ENCODE data around the gene CSE1L.
"Not testable (repeated sequence)": the region's sequence is repeated elsewhere in the genome, so short reads cannot be mapped to it uniquely, and the experiment has no call there.

Gene CSE1L

GRCh38 chr20:49063279-49063678 is 17.2 kb downstream of the CSE1L start:
- DNase-seq, result no peak

- DNase-seq, result no peak
These were observed 28.4 kb downstream of the CSE1L start for GRCh38 chr20:49074521-49074920.

- DNase-seq, result no peak
These were observed 32.2 kb downstream of the CSE1L start for GRCh38 chr20:49078310-49078709.

DNA sequence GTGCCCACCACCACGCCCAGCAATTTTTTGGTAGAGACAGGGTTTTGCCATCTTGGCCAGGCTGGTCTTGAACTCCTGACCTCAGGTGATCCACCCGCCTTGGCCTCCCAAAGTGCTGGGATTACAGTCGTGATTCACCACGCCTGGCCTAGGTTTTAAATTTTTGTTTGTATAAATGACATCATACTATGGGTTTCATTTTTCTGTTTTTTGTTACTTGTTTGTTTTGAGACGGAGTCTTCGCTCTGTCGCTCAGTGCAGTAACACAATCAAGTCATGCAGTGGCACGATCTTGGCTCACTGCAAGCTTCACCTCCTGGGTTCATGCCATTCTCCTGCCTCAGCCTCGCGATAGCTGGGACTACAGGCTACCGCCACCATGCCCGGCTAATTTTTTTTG is 36.2 kb downstream of the CSE1L start:
- DNase-seq, result not testable (repeated sequence)

GRCh38 chr20:49091104-49091503 is 45.0 kb downstream of the CSE1L start:
- no peak for DNase-seq

GRCh38 chr20:49091762-49092161 is 45.6 kb downstream of the CSE1L start:
- no peak for DNase-seq

GRCh38 chr20:49096203-49096730 is 50.2 kb downstream of the CSE1L start:
- no peak for DNase-seq

DNA sequence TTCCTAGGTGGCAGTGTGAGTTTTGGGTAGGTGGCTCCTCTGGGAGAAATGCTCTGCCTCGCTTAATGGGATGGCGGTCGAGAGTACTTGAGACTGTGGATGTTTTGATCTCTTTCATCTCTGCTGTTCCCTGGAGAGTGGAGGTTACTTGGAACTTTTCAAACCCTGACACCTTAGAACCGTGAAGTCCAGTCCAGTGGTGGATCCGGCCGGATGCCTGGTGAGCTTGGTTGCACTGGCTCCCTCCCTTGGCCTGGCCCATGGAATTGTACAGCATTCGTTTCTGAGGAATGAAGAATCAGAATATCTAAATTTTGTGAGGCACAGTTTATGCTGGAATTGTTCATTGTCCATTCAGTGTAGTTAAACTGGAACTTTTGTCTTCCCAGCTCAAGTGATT is 51.0 kb downstream of the CSE1L start:
- DNase-seq, result no peak

DNA sequence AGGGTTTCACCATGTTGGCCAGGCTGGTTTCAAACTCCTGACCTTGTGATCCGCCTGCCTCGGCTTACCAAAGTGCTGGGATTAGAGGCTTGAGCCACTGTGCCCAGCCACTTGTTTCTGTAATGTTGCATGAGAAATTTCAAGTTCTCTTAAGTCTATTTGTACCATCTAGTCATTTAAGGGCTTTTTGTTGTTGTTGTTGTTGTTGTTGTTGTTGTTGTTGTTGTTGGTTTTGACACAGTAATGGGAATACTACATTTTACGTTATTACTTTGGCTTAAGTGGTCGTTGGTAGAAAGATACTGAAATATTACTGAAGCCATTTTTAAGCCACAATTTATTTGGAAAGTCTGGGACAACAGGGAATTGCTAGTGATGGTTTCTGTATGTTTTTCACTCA is 52.0 kb downstream of the CSE1L start:
- DNase-seq, result no peak

DNA sequence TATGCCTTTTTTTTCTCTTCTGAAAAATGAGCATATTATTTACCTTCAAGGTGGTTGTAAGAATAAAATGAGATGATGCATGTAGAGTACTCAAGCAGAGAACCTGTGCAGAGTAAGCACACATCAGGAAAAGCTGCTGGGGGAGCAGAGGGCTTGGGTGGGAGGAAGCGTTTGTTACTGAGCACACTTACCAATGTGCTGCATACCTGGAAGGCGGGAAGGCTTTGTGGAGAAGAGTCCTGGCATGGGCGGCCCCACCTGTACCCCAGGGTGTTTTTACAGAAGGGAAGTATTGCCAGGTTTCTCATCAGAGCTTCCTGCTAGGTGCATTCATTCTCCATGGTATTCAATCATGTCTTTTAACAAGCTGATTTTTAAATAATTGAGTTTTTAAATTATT is 52.9 kb downstream of the CSE1L start:
- DNase-seq, result no peak

DNA sequence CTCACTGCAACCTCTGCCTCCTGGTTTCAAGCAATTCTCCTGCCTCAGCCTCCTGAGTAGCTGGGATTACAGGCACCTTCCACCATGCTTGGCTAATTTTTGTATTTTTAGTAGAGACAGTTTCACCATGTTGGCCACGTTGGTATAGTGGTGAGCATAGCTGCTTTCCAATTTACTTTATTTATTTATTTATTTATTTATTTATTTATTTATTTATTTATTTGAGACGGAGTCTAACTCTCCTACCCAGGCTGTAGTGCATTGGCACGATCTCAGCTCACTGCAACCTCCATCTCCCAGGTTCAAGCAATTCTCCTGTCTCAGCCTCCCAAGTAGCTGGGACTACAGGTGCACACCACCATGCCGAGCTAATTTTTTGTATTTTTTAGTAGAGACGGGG is 54.2 kb downstream of the CSE1L start:
- not testable (repeated sequence) for DNase-seq

- DNase-seq, result no peak
These were observed 54.9 kb downstream of the CSE1L start for GRCh38 chr20:49100972-49101371.

GRCh38 chr20:49103019-49103418 is 56.9 kb downstream of the CSE1L start:
- DNase-seq, result no peak

GRCh38 chr20:49103647-49104364 is 57.7 kb downstream of the CSE1L start:
- no peak for DNase-seq

DNA sequence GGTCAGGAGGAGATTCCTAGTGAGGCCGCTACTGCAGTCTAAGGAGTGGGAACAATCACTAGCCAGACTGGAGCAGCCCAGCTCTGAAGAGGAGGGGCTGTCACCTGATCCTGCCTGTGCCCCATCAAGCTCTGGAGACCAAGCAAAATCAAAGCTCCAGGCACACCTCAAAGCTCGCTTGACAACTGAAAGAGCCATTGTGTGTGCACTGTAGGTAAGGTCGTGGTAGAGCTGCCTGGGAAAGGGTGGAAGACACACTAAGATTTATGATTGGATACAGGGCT is 58.2 kb downstream of the CSE1L start:
- no peak for DNase-seq

- DNase-seq, result not testable (repeated sequence)
These were observed 59.0 kb downstream of the CSE1L start for GRCh38 chr20:49104979-49105547.

DNA sequence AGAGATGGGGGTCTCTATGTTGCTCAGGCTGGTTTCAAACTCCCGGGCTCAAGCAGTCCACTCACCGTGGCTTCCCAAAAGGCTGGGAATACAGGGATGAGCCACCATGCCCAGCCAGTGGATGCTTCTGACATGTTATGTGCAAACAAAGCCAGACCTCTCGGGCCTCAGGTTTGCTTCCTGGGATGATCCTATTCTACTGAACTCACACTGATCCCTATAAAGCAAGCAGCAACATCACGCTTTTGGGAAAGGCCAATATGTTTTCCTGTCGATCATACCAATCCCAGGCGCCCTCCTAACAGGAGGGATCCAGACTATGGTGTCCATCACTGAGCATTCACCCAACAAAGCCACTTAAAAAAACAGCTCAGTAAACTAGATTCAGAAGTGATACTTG is 60.2 kb downstream of the CSE1L start:
- no peak for DNase-seq

GRCh38 chr20:49110767-49111694 is 64.9 kb downstream of the CSE1L start:
- no peak for DNase-seq

DNA sequence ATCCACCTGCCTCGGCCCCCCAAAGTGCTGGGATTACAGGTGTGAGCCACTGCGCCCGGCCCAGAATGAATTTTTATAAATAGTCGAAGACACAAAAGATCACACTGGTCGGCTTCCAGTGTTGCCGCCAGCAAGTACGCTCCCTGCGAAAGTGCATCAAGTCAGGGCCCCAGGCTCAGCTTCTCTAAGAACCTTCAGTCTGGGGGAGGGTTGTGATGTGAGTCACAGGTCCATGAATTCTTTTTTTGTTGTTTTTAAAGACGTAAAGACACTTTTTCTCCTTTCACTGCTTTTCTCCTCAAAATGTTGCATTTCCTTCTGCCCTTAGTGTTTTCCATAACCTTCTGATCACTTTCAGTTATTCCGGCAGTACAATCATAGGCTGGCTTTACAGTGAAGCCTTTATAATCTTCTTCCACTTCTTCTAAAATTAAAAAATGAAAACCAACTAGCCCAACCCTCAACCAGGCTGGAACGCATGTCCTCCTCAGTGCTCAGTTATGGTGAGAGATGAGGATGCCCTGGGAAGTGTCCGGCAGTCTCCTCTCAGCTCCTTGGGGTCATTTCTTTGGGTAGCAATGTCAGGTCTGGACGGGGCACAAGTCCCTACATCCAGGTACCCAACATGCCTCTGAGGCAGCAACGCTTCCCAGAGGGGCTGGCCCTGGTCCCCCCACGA is 66.6 kb downstream of the CSE1L start:
- DNase-seq, result no peak

GRCh38 chr20:49115564-49115963 is 69.5 kb downstream of the CSE1L start:
- DNase-seq, result no peak

DNA sequence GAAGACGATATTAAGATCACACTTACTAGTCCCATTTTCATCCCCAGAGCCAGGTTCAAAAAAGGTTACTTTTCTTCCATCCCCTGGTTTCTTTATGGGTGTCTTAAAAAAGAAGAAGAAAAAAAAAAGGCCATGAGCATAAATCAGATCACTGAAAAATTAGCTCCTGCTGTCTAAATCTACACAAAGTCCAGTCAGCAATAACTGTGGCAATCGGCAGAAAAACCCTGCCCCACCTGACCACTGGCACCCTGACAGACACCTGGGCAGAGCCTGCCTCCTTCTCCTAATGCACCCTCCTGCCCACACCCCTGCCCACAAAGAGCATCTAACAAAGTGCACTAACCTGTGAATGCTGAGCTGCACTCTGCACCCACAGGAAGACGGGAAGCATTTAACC is 72.2 kb downstream of the CSE1L start:
- DNase-seq, result no peak

- no peak for DNase-seq
These were observed 73.9 kb downstream of the CSE1L start for GRCh38 chr20:49119988-49120387.

DNA sequence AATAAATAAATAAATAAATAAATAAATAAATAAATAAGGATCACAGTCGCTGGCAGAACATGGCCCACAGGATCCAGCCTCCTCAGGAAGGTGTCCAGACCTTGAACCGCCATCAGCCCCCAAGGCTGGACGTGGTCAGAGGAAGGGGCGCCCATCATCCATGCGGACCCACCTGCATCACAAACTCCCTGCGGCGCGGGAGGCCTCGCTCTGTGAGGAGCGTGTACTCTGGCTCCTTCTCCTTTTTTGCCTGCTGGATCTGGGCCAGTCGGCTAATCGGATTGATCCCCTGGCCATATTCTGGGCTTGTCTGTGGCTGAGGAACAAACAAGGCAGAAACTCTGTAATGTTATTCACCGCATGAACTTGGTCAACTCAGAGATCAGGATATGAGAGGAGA is 76.8 kb downstream of the CSE1L start:
- DNase-seq, result no peak

Data from C1 segment of cervical spinal cord (tissue), 14 donors.